HL-60 (cell line): ENCODE results near the gene TULP4.

Experiments
- DNase-seq, 2 experiments: peaks; one replicate each; pipeline ENCODE4 v3.0.0-alpha.2; 2010 to 2020; ENCODE audit warnings: low read depth in 1 of 2, low spot score in 1 of 2
- H3K27ac ChIP-seq: fragments of 250-450 bp; sonication (Bioruptor Pico); replicated peaks from 2 replicates; pipeline ENCODE4 v1.5.1; 2020; ENCODE audit warnings: mild to moderate bottlenecking, moderate library complexity
- H3K27me3 ChIP-seq: fragments of 250-450 bp; sonication (Bioruptor Pico); 2 replicates; pipeline ENCODE4 v1.5.1; 2021; ENCODE audit warnings: mild to moderate bottlenecking, moderate library complexity; ENCODE audit not compliant: insufficient read depth, poor library complexity, severe bottlenecking
- H3K4me3 ChIP-seq: replicated peaks from 2 replicates; pipeline ENCODE4 v1.5.1; 2011; ENCODE audit warnings: mild to moderate bottlenecking, control low read depth, low read length; ENCODE audit not compliant: insufficient read depth
- GABPA ChIP-seq: IDR thresholded peaks from 2 replicates; pipeline ENCODE4 v1.6.1; 2012; ENCODE audit warnings: low read depth
- POLR2AphosphoS5 ChIP-seq: IDR thresholded peaks from 2 replicates; pipeline ENCODE4 v1.6.1; 2012; ENCODE audit warnings: low read depth
- SPI1 ChIP-seq: IDR thresholded peaks from 2 replicates; pipeline ENCODE4 v1.6.1; 2012; ENCODE audit warnings: low read depth, mild to moderate bottlenecking, borderline replicate concordance
- TF ChIP-seq, protein P1 (sequence below): IDR thresholded peaks from 2 replicates; pipeline ENCODE4 v1.6.1; 2012; ENCODE audit warnings: low read depth; ENCODE audit not compliant: insufficient replicate concordance
- TF ChIP-seq, protein P2 (sequence below): IDR thresholded peaks from one replicate; pipeline ENCODE4 v1.5.1; 2011; ENCODE audit warnings: low read length, control low read depth, inconsistent platforms; ENCODE audit not compliant: insufficient read depth

TULP4 gene

DNA sequence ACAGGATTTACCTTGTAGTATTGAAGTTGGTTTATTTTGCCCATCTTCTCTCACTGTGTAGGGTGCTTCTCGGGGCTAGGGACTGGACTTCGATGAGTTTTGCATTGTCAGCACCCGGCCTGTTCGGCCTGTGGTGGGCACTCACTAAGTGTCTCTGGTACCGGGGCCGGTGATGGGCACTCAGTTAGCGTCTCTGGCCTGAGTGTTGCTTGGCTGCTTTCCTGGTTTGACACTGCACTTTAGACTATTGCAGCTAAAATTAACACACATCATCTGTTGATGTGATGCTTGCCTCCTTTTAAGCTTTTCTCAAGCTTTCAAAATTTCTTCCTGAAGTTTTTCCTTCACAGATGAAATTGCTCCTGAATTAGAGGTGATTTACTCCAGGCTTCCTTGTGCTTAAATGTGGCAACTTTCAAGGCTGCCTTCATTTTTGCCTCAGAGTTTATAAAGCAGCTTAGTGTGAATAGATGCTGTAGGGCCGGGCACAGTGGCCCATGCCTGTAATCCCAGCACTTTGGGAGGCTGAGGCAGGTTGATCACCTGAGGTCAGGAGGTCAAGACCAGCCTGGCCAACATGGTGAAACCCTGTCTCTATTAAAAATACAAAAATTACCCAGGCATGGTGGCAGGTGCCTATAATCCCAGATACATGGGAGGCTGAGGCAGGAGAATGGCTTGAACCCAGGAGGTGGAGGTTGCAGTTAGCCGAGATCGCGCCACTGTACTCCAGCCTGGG, 41.7 kb upstream of the TULP4 start:
- H3K4me3 ChIP-seq = no peak overlapping the region
- H3K27ac ChIP-seq = no peak overlapping the region
- DNase-seq = no peak
- TF ChIP-seq, protein P1, sequence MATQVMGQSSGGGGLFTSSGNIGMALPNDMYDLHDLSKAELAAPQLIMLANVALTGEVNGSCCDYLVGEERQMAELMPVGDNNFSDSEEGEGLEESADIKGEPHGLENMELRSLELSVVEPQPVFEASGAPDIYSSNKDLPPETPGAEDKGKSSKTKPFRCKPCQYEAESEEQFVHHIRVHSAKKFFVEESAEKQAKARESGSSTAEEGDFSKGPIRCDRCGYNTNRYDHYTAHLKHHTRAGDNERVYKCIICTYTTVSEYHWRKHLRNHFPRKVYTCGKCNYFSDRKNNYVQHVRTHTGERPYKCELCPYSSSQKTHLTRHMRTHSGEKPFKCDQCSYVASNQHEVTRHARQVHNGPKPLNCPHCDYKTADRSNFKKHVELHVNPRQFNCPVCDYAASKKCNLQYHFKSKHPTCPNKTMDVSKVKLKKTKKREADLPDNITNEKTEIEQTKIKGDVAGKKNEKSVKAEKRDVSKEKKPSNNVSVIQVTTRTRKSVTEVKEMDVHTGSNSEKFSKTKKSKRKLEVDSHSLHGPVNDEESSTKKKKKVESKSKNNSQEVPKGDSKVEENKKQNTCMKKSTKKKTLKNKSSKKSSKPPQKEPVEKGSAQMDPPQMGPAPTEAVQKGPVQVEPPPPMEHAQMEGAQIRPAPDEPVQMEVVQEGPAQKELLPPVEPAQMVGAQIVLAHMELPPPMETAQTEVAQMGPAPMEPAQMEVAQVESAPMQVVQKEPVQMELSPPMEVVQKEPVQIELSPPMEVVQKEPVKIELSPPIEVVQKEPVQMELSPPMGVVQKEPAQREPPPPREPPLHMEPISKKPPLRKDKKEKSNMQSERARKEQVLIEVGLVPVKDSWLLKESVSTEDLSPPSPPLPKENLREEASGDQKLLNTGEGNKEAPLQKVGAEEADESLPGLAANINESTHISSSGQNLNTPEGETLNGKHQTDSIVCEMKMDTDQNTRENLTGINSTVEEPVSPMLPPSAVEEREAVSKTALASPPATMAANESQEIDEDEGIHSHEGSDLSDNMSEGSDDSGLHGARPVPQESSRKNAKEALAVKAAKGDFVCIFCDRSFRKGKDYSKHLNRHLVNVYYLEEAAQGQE = no peak
- TF ChIP-seq SPI1 (no peak), GABPA (no peak), POLR2AphosphoS5 (no peak)
- TF ChIP-seq, protein P2, sequence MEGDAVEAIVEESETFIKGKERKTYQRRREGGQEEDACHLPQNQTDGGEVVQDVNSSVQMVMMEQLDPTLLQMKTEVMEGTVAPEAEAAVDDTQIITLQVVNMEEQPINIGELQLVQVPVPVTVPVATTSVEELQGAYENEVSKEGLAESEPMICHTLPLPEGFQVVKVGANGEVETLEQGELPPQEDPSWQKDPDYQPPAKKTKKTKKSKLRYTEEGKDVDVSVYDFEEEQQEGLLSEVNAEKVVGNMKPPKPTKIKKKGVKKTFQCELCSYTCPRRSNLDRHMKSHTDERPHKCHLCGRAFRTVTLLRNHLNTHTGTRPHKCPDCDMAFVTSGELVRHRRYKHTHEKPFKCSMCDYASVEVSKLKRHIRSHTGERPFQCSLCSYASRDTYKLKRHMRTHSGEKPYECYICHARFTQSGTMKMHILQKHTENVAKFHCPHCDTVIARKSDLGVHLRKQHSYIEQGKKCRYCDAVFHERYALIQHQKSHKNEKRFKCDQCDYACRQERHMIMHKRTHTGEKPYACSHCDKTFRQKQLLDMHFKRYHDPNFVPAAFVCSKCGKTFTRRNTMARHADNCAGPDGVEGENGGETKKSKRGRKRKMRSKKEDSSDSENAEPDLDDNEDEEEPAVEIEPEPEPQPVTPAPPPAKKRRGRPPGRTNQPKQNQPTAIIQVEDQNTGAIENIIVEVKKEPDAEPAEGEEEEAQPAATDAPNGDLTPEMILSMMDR = no peak
- H3K27me3 ChIP-seq = no peaks in the 10 kb centered on the region

DNA sequence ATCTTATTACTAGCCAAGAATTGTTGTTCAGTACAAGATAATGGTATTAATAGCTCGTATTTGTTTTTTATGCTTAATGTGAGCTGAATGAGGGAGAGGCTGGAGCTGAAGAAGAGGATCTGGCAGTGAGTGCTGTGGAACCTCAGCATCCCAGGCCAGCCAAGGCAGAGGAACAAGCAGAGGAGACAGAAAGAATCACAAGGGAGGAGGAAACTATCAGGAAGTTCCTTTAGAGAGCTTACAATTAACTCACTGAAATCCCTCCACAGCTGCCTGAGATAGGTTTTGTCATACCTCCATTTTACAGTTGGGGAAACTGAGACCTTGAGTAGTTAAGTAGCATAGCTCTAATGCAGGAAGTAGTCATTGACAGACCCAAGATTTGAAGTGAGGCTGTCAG, 39.9 kb upstream of the TULP4 start:
- DNase-seq = no peak
- H3K27ac ChIP-seq = no peak overlapping the region
- TF ChIP-seq, protein P1 = no peak
- TF ChIP-seq POLR2AphosphoS5 = no peak
- TF ChIP-seq, protein P2 = no peak
- no peak for TF ChIP-seq GABPA
- TF ChIP-seq SPI1 = no peak
- no peak overlapping the region for H3K4me3 ChIP-seq
- no peaks in the 10 kb centered on the region for H3K27me3 ChIP-seq

DNA sequence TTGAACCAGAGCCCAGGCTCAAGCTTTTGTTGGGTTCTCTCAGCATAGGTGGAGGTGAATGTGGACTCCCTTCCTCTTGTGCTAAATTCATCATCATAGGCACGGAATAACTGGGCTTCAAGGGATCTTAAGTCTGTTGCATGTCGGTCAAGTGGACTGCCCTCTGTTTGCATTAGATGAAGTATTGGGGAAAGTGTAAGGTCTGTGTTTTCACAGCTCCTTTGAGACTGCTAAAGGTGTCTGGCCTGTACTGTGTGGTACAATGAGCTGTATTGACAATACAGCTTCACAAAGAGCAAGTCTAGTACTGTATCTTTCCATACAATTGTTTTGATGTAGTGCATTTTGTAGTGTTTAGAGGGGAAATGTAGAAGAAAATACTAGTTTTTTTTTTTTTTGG, 34.3 kb upstream of the TULP4 start:
- H3K27me3 ChIP-seq = no peaks in the 10 kb centered on the region
- no peak overlapping the region for H3K4me3 ChIP-seq
- H3K27ac ChIP-seq = no peak overlapping the region
- no peak for DNase-seq
- TF ChIP-seq POLR2AphosphoS5 (no peak), GABPA (no peak), SPI1 (no peak)
- TF ChIP-seq, protein P2 = no peak
- TF ChIP-seq, protein P1 = no peak
